K562 (cell line): ENCODE measurements around the gene HECA.

Source experiments
- CBX3 ChIP-seq, 2 experiments: IDR thresholded peaks; 1 replicate in 1 of 2; 2 replicates in 1 of 2; pipeline ENCODE4 v1.6.1; 2012; ENCODE audit warnings: inconsistent platforms in 2 of 2, low read length in 2 of 2, borderline replicate concordance in 1 of 2, control low read depth in 1 of 2
- EP300 ChIP-seq: IDR thresholded peaks from 2 replicates; pipeline ENCODE4 v1.6.1; 2012; ENCODE audit warnings: low read length, improper control_type of control experiment
- FOXP1 ChIP-seq: sonication (generic); formaldehyde crosslinking; IDR thresholded peaks from 2 replicates; pipeline ENCODE4 v1.8.0; 2022; ENCODE audit warnings: mild to moderate bottlenecking, missing genetic modification reagents
- KDM4B ChIP-seq, 2 experiments: fragments of 450-650 bp in 1 of 2; sonication (generic) in 1 of 2; IDR thresholded peaks; 2 replicates each; pipeline ENCODE4 v1.6.1; 2016 to 2017; ENCODE audit warnings: borderline replicate concordance in 2 of 2, antibody characterized with exemption in 1 of 2, low read depth in 1 of 2, mild to moderate bottlenecking in 1 of 2
- LCOR ChIP-seq: sonication (generic); formaldehyde crosslinking; IDR thresholded peaks from 2 replicates; pipeline ENCODE4 v1.8.0; 2022; ENCODE audit warnings: mild to moderate bottlenecking, missing genetic modification reagents
- POLR2AphosphoS5 ChIP-seq: IDR thresholded peaks from 2 replicates; pipeline ENCODE4 v1.6.1; 2011; ENCODE audit warnings: mild to moderate bottlenecking, low read depth, low read length, moderate library complexity; ENCODE audit not compliant: control insufficient read depth, insufficient read depth
- SAFB2 ChIP-seq: fragments of 200-400 bp; formaldehyde crosslinking; IDR thresholded peaks from 2 replicates; pipeline ENCODE4 v1.6.1; 2018; ENCODE audit warnings: borderline replicate concordance, low read length, low read depth, moderate library complexity; ENCODE audit not compliant: severe bottlenecking
- TF ChIP-seq, protein P1 (sequence below), 3 experiments: IDR thresholded peaks in 2 of 3; conservative IDR thresholded peaks in 1 of 3; 2 replicates each; pipeline ENCODE4 v1.5.1; 2011 to 2012; ENCODE audit warnings: low read length in 3 of 3, mild to moderate bottlenecking in 3 of 3, control low read depth in 2 of 3, improper control_type of control experiment in 1 of 3, inconsistent platforms in 1 of 3, low read depth in 1 of 3, mixed read lengths in 1 of 3, moderate library complexity in 1 of 3; ENCODE audit not compliant: insufficient read depth in 2 of 3
- TF ChIP-seq, protein P2 (sequence below): sonication (generic); formaldehyde crosslinking; IDR thresholded peaks from 2 replicates; pipeline ENCODE4 v1.8.0; 2022; ENCODE audit warnings: missing genetic modification reagents, mild to moderate bottlenecking, borderline replicate concordance

DNA sequence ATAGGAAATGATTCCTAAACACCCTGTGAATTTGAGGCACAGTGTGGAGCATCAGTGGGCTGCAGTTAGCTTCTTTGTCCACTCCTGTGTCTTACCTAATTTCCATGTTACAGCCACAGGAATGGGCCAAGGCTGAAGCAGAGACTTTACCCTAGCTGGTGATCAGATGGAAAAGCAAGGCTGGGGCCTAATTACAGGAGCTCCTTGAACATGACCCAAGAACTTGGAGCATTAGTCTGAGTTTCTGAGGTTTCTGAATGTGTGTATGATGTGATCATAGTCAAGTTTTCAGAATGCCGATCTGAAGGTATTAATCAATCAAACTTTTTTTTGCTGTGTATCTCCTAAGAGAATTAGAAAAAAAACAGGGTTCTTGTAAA lies 18.0 kb downstream of the HECA start:
- no peak for TF ChIP-seq CBX3 (IDR thresholded peaks at IDR 0.05; ENCODE audit: borderline replicate concordance in 1 of 2, low read length in 2 of 2)
- TF ChIP-seq FOXP1 (CRISPR knock-in tag), result no peak
- TF ChIP-seq LCOR (CRISPR knock-in tag), result no peak
- TF ChIP-seq, protein P1, sequence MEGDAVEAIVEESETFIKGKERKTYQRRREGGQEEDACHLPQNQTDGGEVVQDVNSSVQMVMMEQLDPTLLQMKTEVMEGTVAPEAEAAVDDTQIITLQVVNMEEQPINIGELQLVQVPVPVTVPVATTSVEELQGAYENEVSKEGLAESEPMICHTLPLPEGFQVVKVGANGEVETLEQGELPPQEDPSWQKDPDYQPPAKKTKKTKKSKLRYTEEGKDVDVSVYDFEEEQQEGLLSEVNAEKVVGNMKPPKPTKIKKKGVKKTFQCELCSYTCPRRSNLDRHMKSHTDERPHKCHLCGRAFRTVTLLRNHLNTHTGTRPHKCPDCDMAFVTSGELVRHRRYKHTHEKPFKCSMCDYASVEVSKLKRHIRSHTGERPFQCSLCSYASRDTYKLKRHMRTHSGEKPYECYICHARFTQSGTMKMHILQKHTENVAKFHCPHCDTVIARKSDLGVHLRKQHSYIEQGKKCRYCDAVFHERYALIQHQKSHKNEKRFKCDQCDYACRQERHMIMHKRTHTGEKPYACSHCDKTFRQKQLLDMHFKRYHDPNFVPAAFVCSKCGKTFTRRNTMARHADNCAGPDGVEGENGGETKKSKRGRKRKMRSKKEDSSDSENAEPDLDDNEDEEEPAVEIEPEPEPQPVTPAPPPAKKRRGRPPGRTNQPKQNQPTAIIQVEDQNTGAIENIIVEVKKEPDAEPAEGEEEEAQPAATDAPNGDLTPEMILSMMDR (IDR thresholded peaks at IDR 0.05 in 2 of 3, conservative IDR thresholded peaks at IDR 0.05 in 1 of 3; ENCODE audit: insufficient read depth in 2 of 3, low read depth in 1 of 3, low read length in 3 of 3), result no peak
- TF ChIP-seq EP300, result no peak
- no peak for TF ChIP-seq SAFB2
- no peak for TF ChIP-seq KDM4B (IDR thresholded peaks at IDR 0.05; ENCODE audit: borderline replicate concordance in 2 of 2, low read depth in 1 of 2)
- TF ChIP-seq, protein P2, sequence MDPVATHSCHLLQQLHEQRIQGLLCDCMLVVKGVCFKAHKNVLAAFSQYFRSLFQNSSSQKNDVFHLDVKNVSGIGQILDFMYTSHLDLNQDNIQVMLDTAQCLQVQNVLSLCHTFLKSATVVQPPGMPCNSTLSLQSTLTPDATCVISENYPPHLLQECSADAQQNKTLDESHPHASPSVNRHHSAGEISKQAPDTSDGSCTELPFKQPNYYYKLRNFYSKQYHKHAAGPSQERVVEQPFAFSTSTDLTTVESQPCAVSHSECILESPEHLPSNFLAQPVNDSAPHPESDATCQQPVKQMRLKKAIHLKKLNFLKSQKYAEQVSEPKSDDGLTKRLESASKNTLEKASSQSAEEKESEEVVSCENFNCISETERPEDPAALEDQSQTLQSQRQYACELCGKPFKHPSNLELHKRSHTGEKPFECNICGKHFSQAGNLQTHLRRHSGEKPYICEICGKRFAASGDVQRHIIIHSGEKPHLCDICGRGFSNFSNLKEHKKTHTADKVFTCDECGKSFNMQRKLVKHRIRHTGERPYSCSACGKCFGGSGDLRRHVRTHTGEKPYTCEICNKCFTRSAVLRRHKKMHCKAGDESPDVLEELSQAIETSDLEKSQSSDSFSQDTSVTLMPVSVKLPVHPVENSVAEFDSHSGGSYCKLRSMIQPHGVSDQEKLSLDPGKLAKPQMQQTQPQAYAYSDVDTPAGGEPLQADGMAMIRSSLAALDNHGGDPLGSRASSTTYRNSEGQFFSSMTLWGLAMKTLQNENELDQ (CRISPR knock-in tag), result no peak
- TF ChIP-seq POLR2AphosphoS5, result no peak
